Prostate gland (tissue), 2 donors: ENCODE results near the gene DNAJC12. TPM values are rescaled to one million over a fixed set of nuclear protein-coding genes. Genes with fewer than 3 reads are reported as not detected.

ENCODE experiments used
- DNase-seq: peaks from one replicate; pipeline ENCODE4 v3.0.0-alpha.2; 2019; ENCODE audit warnings: low spot score
- H3K27ac ChIP-seq, 2 donors: fragments of 200-600 bp; sonication (generic); 2 replicates each; pipeline ENCODE4 v1.5.1; 2017 to 2019
- H3K27me3 ChIP-seq: fragments of 200-600 bp; sonication (generic); replicated peaks from 2 replicates; pipeline ENCODE4 v1.5.1; 2019; ENCODE audit not compliant: insufficient read depth
- H3K36me3 ChIP-seq, 2 donors: fragments of 200-600 bp; sonication (generic); 1 replicate in 1 of 2; 2 replicates in 1 of 2; pipeline versions ENCODE4 v1.5.1 to v1.8.1; 2017 to 2019
- H3K4me1 ChIP-seq: fragments of 200-600 bp; sonication (generic); replicated peaks from 2 replicates; pipeline ENCODE4 v1.5.1; 2019
- H3K4me3 ChIP-seq, 2 donors: fragments of 200-600 bp; sonication (generic); 2 replicates each; pipeline ENCODE4 v1.5.1; 2017 to 2019
- H3K9me3 ChIP-seq: fragments of 200-600 bp; sonication (generic); 2 replicates; pipeline ENCODE4 v1.5.1; 2017
- CTCF ChIP-seq, 4 experiments: fragments of 200-600 bp in 2 of 4; fragments of 450-650 bp in 2 of 4; sonication (generic) in 2 of 4; IDR thresholded peaks; 1 replicate in 3 of 4; 2 replicates in 1 of 4; pipeline ENCODE4 v1.5.1; 2016 to 2019; ENCODE audit warnings: antibody characterized with exemption in 4 of 4, mild to moderate bottlenecking in 2 of 4, moderate library complexity in 2 of 4
- POLR2A ChIP-seq: fragments of 450-650 bp; IDR thresholded peaks from one replicate; pipeline ENCODE4 v1.6.1; 2016; ENCODE audit warnings: antibody characterized with exemption, mild to moderate bottlenecking
- POLR2AphosphoS5 ChIP-seq: sonication (generic); formaldehyde crosslinking; IDR thresholded peaks from one replicate; pipeline ENCODE4 v1.6.1; 2017; ENCODE audit warnings: antibody characterized with exemption
- WGBS: methylation state at CpG from one replicate; pipeline ENCODE4 v1.1.5; 2018; 5-methylcytosine and 5-hydroxymethylcytosine counted together
- intact Hi-C: fragments of 100-400 bp; cut with DNase I; formaldehyde crosslinking; loops from one replicate; pipeline ENCODE4 v1.14.2; 2022
- total RNA-seq, 2 donors: library from RNA; depleted of rRNA; stranded (reverse); fragments of >200 nt; gene quantifications; one replicate each; pipeline ENCODE4 v1.1.0, GENCODE V29; 2016

DNAJC12 gene
- total RNA-seq, 2 donors from 2014 or later: 6.4 to 22.7 TPM

- intact Hi-C loops: no loop called here
- 62% methylated on average over 3 of the region's 3 CpGs for WGBS
Measured at GRCh38 chr10:67875340-67876238, 37.6 kb upstream of the DNAJC12 start.

GRCh38 chr10:67869996-67870395 is 32.0 kb upstream of the DNAJC12 start:
- no peak for DNase-seq
- Histone ChIP-seq H3K4me3 (no peak overlapping the region), H3K27ac (no peak overlapping the region), H3K9me3 (no peaks in the 10 kb centered on the region), H3K4me1 (no peaks in the 10 kb centered on the region), H3K27me3 (no peaks in the 10 kb centered on the region), H3K36me3 (no peaks in the 10 kb centered on the region)
- TF ChIP-seq POLR2A (no peak), POLR2AphosphoS5 (no peak), CTCF (IDR thresholded peaks at IDR 0.05) (no peak)
- intact Hi-C loops: no loop called here
- WGBS: 86% methylated on average over 6 of the region's 6 CpGs

More at GRCh38 chr10:67875340-67876238, 37.6 kb upstream of the DNAJC12 start:
- H3K4me1 ChIP-seq: no peaks in the 10 kb centered on the region
- no peak overlapping the region for H3K27ac ChIP-seq
- no peaks in the 10 kb centered on the region for H3K9me3 ChIP-seq
- no peaks in the 10 kb centered on the region for H3K36me3 ChIP-seq
- H3K4me3 ChIP-seq: no peak overlapping the region
- TF ChIP-seq CTCF (IDR thresholded peaks at IDR 0.05) (no peak), POLR2A (no peak), POLR2AphosphoS5 (no peak)
- H3K27me3 ChIP-seq: no peaks in the 10 kb centered on the region
- no peak for DNase-seq

- no peak for TF ChIP-seq CTCF (IDR thresholded peaks at IDR 0.05)
- TF ChIP-seq POLR2A: no peak
- no peak for TF ChIP-seq POLR2AphosphoS5
- 100% methylated on average over 2 of the region's 2 CpGs for WGBS
- Histone ChIP-seq H3K27me3 (no peaks in the 10 kb centered on the region), H3K4me3 (no peak overlapping the region), H3K9me3 (no peaks in the 10 kb centered on the region), H3K27ac (no peak overlapping the region), H3K4me1 (no peaks in the 10 kb centered on the region), H3K36me3 (no peaks in the 10 kb centered on the region)
- intact Hi-C loops: no loop called here
- DNase-seq: no peak
Measured at GRCh38 chr10:67868132-67868531, 30.1 kb upstream of the DNAJC12 start.

- H3K36me3 ChIP-seq: no peaks in the 10 kb centered on the region
- H3K27ac ChIP-seq: no peak overlapping the region
- H3K9me3 ChIP-seq: no peaks in the 10 kb centered on the region
- WGBS: 86% methylated on average over 10 of the region's 10 CpGs
- TF ChIP-seq POLR2AphosphoS5: no peak
- no peak for TF ChIP-seq POLR2A
- no peak for TF ChIP-seq CTCF (IDR thresholded peaks at IDR 0.05)
- DNase-seq: no peak
- H3K4me1 ChIP-seq: no peaks in the 10 kb centered on the region
- intact Hi-C loops: no loop called here
- H3K4me3 ChIP-seq: no peak overlapping the region
- H3K27me3 ChIP-seq: no peaks in the 10 kb centered on the region
Measured at GRCh38 chr10:67864607-67865371, 26.8 kb upstream of the DNAJC12 start.
